GM23338 (cell line): ENCODE results near the gene ADAM15.

Experiments used
- CREB1 ChIP-seq: fragments of 250-450 bp; sonication (Bioruptor Pico); IDR thresholded peaks from 2 replicates; pipeline ENCODE4 v1.5.0; 2020; ENCODE audit warnings: low read depth, mild to moderate bottlenecking, moderate library complexity
- EZH2 ChIP-seq: fragments of 200-600 bp; sonication (generic); IDR thresholded peaks from one replicate; pipeline ENCODE4 v1.8.0; 2017; ENCODE audit warnings: antibody characterized with exemption, mild to moderate bottlenecking, low read depth; ENCODE audit not compliant: unreplicated experiment
- EZH2phosphoT487 ChIP-seq: fragments of 200-600 bp; sonication (generic); IDR thresholded peaks from one replicate; pipeline ENCODE4 v1.8.1; 2018; ENCODE audit warnings: antibody characterized with exemption; ENCODE audit not compliant: unreplicated experiment
- POLR2AphosphoS5 ChIP-seq: IDR thresholded peaks from 2 replicates; pipeline ENCODE4 v1.6.1; 2016; ENCODE audit warnings: antibody characterized with exemption, low read depth
- STAT1 ChIP-seq: IDR thresholded peaks from one replicate; pipeline ENCODE4 v1.6.1; 2016; ENCODE audit warnings: antibody characterized with exemption; ENCODE audit not compliant: unreplicated experiment
- ZNF114 ChIP-seq: fragments of 250-450 bp; sonication (Bioruptor Pico); IDR thresholded peaks from 2 replicates; pipeline ENCODE4 v1.5.0; 2020; ENCODE audit warnings: mild to moderate bottlenecking, moderate library complexity
- TF ChIP-seq, protein P1 (sequence below), 2 experiments: fragments of 200-600 bp in 1 of 2; sonication (generic) in 1 of 2; conservative IDR thresholded peaks; 2 replicates each; pipeline versions ENCODE4 v1.5.1 to v1.6.1; 2016 to 2017; ENCODE audit warnings: antibody characterized with exemption in 2 of 2, low read depth in 2 of 2, mild to moderate bottlenecking in 2 of 2, moderate library complexity in 1 of 2
- TF ChIP-seq, protein P2 (sequence below): IDR thresholded peaks from one replicate; pipeline ENCODE4 v1.6.1; 2018; ENCODE audit warnings: antibody characterized with exemption; ENCODE audit not compliant: unreplicated experiment
- TF ChIP-seq, protein P3 (sequence below): fragments of 250-450 bp; sonication (Bioruptor Pico); IDR thresholded peaks from 2 replicates; pipeline ENCODE4 v1.5.0; 2020; ENCODE audit warnings: mild to moderate bottlenecking, moderate library complexity
- TF ChIP-seq, protein P4 (sequence below): IDR thresholded peaks from 2 replicates; pipeline ENCODE4 v1.6.1; 2016; ENCODE audit warnings: antibody characterized with exemption

DNA sequence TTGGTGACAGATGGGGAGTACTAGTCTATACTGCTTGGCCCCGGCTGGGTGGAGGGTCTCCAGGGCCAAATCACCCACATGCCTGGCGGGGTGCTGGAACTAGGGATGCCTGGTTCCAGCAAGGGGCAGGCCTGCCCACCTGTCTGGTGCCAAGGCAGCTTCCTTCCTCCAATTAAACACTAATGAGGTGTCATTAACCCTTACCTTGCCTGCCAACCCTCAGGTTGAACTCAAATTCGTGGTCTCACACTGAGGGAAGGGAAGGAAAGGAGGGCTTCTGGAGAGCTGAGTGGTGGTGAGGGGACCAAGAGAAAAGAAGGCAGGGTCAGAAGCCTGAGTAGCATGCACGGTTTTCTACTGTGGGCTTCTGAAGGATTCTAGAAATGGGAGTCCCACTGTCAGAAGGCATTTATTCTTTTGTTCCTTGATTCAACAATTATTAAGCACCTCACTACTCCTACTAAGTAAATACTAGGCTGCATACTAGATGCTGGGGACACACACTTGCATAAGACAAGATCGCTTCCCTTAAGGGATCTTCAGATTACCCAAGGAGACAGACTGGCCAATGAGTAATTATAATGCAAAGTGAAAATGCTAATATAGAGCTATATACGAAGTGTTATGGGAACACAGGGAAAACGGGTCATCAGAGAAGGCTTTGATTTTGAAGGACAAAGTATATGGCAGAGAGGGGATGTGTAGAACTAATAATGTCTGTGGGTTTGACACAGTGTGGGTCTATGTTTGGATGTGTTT is 21.6 kb downstream of the ADAM15 start:
- TF ChIP-seq, protein P1, sequence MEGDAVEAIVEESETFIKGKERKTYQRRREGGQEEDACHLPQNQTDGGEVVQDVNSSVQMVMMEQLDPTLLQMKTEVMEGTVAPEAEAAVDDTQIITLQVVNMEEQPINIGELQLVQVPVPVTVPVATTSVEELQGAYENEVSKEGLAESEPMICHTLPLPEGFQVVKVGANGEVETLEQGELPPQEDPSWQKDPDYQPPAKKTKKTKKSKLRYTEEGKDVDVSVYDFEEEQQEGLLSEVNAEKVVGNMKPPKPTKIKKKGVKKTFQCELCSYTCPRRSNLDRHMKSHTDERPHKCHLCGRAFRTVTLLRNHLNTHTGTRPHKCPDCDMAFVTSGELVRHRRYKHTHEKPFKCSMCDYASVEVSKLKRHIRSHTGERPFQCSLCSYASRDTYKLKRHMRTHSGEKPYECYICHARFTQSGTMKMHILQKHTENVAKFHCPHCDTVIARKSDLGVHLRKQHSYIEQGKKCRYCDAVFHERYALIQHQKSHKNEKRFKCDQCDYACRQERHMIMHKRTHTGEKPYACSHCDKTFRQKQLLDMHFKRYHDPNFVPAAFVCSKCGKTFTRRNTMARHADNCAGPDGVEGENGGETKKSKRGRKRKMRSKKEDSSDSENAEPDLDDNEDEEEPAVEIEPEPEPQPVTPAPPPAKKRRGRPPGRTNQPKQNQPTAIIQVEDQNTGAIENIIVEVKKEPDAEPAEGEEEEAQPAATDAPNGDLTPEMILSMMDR (conservative IDR thresholded peaks at IDR 0.05; ENCODE audit: low read depth in 2 of 2): no peak
- TF ChIP-seq CREB1 (CRISPR knock-in tag): no peak
- TF ChIP-seq EZH2phosphoT487: no peak
- TF ChIP-seq POLR2AphosphoS5: no peak
- TF ChIP-seq EZH2: no peak
- TF ChIP-seq, protein P2, sequence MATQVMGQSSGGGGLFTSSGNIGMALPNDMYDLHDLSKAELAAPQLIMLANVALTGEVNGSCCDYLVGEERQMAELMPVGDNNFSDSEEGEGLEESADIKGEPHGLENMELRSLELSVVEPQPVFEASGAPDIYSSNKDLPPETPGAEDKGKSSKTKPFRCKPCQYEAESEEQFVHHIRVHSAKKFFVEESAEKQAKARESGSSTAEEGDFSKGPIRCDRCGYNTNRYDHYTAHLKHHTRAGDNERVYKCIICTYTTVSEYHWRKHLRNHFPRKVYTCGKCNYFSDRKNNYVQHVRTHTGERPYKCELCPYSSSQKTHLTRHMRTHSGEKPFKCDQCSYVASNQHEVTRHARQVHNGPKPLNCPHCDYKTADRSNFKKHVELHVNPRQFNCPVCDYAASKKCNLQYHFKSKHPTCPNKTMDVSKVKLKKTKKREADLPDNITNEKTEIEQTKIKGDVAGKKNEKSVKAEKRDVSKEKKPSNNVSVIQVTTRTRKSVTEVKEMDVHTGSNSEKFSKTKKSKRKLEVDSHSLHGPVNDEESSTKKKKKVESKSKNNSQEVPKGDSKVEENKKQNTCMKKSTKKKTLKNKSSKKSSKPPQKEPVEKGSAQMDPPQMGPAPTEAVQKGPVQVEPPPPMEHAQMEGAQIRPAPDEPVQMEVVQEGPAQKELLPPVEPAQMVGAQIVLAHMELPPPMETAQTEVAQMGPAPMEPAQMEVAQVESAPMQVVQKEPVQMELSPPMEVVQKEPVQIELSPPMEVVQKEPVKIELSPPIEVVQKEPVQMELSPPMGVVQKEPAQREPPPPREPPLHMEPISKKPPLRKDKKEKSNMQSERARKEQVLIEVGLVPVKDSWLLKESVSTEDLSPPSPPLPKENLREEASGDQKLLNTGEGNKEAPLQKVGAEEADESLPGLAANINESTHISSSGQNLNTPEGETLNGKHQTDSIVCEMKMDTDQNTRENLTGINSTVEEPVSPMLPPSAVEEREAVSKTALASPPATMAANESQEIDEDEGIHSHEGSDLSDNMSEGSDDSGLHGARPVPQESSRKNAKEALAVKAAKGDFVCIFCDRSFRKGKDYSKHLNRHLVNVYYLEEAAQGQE: no peak
- no peak for TF ChIP-seq STAT1
- TF ChIP-seq ZNF114: no peak
- TF ChIP-seq, protein P3, sequence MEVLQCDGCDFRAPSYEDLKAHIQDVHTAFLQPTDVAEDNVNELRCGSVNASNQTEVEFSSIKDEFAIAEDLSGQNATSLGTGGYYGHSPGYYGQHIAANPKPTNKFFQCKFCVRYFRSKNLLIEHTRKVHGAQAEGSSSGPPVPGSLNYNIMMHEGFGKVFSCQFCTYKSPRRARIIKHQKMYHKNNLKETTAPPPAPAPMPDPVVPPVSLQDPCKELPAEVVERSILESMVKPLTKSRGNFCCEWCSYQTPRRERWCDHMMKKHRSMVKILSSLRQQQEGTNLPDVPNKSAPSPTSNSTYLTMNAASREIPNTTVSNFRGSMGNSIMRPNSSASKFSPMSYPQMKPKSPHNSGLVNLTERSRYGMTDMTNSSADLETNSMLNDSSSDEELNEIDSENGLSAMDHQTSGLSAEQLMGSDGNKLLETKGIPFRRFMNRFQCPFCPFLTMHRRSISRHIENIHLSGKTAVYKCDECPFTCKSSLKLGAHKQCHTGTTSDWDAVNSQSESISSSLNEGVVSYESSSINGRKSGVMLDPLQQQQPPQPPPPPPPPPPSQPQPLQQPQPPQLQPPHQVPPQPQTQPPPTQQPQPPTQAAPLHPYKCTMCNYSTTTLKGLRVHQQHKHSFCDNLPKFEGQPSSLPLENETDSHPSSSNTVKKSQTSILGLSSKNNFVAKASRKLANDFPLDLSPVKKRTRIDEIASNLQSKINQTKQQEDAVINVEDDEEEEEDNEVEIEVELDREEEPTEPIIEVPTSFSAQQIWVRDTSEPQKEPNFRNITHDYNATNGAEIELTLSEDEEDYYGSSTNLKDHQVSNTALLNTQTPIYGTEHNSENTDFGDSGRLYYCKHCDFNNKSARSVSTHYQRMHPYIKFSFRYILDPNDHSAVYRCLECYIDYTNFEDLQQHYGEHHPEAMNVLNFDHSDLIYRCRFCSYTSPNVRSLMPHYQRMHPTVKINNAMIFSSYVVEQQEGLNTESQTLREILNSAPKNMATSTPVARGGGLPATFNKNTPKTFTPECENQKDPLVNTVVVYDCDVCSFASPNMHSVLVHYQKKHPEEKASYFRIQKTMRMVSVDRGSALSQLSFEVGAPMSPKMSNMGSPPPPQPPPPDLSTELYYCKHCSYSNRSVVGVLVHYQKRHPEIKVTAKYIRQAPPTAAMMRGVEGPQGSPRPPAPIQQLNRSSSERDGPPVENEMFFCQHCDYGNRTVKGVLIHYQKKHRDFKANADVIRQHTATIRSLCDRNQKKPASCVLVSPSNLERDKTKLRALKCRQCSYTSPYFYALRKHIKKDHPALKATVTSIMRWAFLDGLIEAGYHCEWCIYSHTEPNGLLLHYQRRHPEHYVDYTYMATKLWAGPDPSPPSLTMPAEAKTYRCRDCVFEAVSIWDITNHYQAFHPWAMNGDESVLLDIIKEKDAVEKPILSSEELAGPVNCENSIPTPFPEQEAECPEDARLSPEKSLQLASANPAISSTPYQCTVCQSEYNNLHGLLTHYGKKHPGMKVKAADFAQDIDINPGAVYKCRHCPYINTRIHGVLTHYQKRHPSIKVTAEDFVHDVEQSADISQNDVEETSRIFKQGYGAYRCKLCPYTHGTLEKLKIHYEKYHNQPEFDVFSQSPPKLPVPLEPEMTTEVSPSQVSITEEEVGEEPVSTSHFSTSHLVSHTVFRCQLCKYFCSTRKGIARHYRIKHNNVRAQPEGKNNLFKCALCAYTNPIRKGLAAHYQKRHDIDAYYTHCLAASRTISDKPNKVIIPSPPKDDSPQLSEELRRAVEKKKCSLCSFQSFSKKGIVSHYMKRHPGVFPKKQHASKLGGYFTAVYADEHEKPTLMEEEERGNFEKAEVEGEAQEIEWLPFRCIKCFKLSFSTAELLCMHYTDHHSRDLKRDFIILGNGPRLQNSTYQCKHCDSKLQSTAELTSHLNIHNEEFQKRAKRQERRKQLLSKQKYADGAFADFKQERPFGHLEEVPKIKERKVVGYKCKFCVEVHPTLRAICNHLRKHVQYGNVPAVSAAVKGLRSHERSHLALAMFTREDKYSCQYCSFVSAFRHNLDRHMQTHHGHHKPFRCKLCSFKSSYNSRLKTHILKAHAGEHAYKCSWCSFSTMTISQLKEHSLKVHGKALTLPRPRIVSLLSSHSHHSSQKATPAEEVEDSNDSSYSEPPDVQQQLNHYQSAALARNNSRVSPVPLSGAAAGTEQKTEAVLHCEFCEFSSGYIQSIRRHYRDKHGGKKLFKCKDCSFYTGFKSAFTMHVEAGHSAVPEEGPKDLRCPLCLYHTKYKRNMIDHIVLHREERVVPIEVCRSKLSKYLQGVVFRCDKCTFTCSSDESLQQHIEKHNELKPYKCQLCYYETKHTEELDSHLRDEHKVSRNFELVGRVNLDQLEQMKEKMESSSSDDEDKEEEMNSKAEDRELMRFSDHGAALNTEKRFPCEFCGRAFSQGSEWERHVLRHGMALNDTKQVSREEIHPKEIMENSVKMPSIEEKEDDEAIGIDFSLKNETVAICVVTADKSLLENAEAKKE: no peak
- TF ChIP-seq, protein P4, sequence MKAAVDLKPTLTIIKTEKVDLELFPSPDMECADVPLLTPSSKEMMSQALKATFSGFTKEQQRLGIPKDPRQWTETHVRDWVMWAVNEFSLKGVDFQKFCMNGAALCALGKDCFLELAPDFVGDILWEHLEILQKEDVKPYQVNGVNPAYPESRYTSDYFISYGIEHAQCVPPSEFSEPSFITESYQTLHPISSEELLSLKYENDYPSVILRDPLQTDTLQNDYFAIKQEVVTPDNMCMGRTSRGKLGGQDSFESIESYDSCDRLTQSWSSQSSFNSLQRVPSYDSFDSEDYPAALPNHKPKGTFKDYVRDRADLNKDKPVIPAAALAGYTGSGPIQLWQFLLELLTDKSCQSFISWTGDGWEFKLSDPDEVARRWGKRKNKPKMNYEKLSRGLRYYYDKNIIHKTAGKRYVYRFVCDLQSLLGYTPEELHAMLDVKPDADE: no peak
